ENCODE measurements around the gene GPR17. TPM values are rescaled to one million over a fixed set of nuclear protein-coding genes. Genes with fewer than 3 reads are reported as not detected.

GPR17 gene
- total and polyA plus RNA-seq, 4 donors, result 0.03 to 0.14 (median 0.07) TPM; not detected in 1

DNA sequence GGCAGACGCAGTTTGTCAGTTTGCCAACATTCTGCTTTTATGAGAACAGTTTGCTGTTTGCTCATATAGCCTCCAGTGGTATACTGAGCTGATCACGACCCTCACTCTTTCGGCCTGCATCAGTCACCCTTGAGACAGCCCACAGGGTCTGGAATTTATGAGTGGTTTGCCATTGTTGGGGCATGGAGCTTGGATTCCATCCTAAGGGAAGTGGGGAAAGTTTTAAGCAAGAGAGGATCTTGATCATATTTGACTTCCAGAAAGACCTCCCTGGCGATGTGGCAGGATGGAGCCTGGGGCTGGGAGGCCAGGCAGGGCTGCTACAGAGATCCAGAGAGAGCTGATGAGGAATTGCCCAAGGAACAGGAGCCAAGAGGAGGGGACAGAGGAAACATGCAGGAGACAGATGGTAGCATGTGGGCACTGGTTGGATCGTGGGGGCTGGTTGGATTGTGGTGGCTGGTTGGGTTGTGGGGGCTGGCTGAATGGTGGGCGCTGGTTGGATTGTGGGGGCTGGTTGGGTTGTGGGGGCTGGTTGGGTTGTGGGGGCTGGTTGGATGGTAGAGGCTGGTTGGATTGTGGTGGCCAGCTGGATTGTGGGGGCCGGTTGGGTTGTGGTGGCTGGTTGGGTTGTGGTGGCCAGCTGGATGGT, 27.3 kb upstream of the GPR17 start:
- WGBS, result 84% methylated on average over 7 of the region's 7 CpGs
- DNase-seq (ENCODE audit: low spot score), result no peak

GRCh38 chr2:127619203-127619590, 26.8 kb upstream of the GPR17 start:
- Histone ChIP-seq H3K36me3 (ENCODE audit: control insufficient read depth in 4 of 4, insufficient read depth in 3 of 4, low read depth in 1 of 4, low read length in 3 of 4) (no peaks in the 10 kb centered on the region), H3K4me3 (ENCODE audit: low read depth in 1 of 3, low read length in 3 of 3) (no peak overlapping the region), H3K4me1 (ENCODE audit: control insufficient read depth in 4 of 4, insufficient read depth in 4 of 4, low read length in 3 of 4) (no peaks in the 10 kb centered on the region), H3K27ac (ENCODE audit: low read depth in 1 of 2, low read length in 2 of 2) (no peak overlapping the region), H3K9ac (ENCODE audit: low read depth in 1 of 2, low read length in 2 of 2) (no peak overlapping the region), H3K9me3 (ENCODE audit: control insufficient read depth in 4 of 4, low read length in 3 of 4) (no peaks in the 10 kb centered on the region), H3K27me3 (ENCODE audit: control insufficient read depth in 4 of 4, insufficient read depth in 4 of 4, low read length in 3 of 4) (no peaks in the 10 kb centered on the region)
- no peak for DNase-seq (ENCODE audit: low spot score)
- 96% methylated on average over 6 of the region's 6 CpGs for WGBS
- no peak for TF ChIP-seq NR2F2 (IDR thresholded peaks at IDR 0.05)
- TF ChIP-seq, protein P1, sequence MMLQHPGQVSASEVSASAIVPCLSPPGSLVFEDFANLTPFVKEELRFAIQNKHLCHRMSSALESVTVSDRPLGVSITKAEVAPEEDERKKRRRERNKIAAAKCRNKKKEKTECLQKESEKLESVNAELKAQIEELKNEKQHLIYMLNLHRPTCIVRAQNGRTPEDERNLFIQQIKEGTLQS (IDR thresholded peaks at IDR 0.05), result no peak
- TF ChIP-seq REST (IDR thresholded peaks at IDR 0.05), result no peak
- no peak for TF ChIP-seq FOXA2 (IDR thresholded peaks at IDR 0.05)
- TF ChIP-seq EGR1 (IDR thresholded peaks at IDR 0.05; ENCODE audit: low read depth in 2 of 2), result no peak
- TF ChIP-seq TAF1 (conservative IDR thresholded peaks at IDR 0.05), result no peak
- no peak for TF ChIP-seq SP1 (IDR thresholded peaks at IDR 0.05)
- no peak for TF ChIP-seq FOXA1 (IDR thresholded peaks at IDR 0.05)
- no peak for TF ChIP-seq GABPA (IDR thresholded peaks at IDR 0.05 in 1 of 2, conservative IDR thresholded peaks at IDR 0.05 in 1 of 2)
- TF ChIP-seq CTCF (IDR thresholded peaks at IDR 0.05; ENCODE audit: low read depth, low read length, missing input control), result no peak
- no peak for TF ChIP-seq RXRA (IDR thresholded peaks at IDR 0.05)
- TF ChIP-seq, protein P2, sequence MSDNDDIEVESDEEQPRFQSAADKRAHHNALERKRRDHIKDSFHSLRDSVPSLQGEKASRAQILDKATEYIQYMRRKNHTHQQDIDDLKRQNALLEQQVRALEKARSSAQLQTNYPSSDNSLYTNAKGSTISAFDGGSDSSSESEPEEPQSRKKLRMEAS (IDR thresholded peaks at IDR 0.05), result no peak
- TF ChIP-seq YY1 (IDR thresholded peaks at IDR 0.05), result no peak
- no peak for TF ChIP-seq JUND (IDR thresholded peaks at IDR 0.05)
- TF ChIP-seq HNF4G (IDR thresholded peaks at IDR 0.05), result no peak

More for the DNA sequence above, 27.3 kb upstream of the GPR17 start:
- Histone ChIP-seq H3K27me3 (ENCODE audit: control insufficient read depth in 4 of 4, insufficient read depth in 4 of 4, low read length in 3 of 4) (no peaks in the 10 kb centered on the region), H3K4me3 (ENCODE audit: low read depth in 1 of 3, low read length in 3 of 3) (no peak overlapping the region), H3K36me3 (ENCODE audit: control insufficient read depth in 4 of 4, insufficient read depth in 3 of 4, low read depth in 1 of 4, low read length in 3 of 4) (no peaks in the 10 kb centered on the region), H3K27ac (ENCODE audit: low read depth in 1 of 2, low read length in 2 of 2) (no peak overlapping the region), H3K4me1 (ENCODE audit: control insufficient read depth in 4 of 4, insufficient read depth in 4 of 4, low read length in 3 of 4) (no peaks in the 10 kb centered on the region), H3K9ac (ENCODE audit: low read depth in 1 of 2, low read length in 2 of 2) (no peak overlapping the region), H3K9me3 (ENCODE audit: control insufficient read depth in 4 of 4, low read length in 3 of 4) (peaks cover 0 to 1% (median under 1%) of the 10 kb centered on the region in 4 donors)
- TF ChIP-seq, protein P3, sequence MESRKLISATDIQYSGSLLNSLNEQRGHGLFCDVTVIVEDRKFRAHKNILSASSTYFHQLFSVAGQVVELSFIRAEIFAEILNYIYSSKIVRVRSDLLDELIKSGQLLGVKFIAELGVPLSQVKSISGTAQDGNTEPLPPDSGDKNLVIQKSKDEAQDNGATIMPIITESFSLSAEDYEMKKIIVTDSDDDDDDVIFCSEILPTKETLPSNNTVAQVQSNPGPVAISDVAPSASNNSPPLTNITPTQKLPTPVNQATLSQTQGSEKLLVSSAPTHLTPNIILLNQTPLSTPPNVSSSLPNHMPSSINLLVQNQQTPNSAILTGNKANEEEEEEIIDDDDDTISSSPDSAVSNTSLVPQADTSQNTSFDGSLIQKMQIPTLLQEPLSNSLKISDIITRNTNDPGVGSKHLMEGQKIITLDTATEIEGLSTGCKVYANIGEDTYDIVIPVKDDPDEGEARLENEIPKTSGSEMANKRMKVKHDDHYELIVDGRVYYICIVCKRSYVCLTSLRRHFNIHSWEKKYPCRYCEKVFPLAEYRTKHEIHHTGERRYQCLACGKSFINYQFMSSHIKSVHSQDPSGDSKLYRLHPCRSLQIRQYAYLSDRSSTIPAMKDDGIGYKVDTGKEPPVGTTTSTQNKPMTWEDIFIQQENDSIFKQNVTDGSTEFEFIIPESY (IDR thresholded peaks at IDR 0.05), result no peak
- TF ChIP-seq, protein P2 (IDR thresholded peaks at IDR 0.05), result no peak
- TF ChIP-seq RXRA (IDR thresholded peaks at IDR 0.05) (no peak), FOXA2 (IDR thresholded peaks at IDR 0.05) (no peak), JUND (IDR thresholded peaks at IDR 0.05) (no peak), CTCF (IDR thresholded peaks at IDR 0.05; ENCODE audit: low read depth, low read length, missing input control) (no peak), EGR1 (IDR thresholded peaks at IDR 0.05; ENCODE audit: low read depth in 2 of 2) (no peak), SP1 (IDR thresholded peaks at IDR 0.05) (no peak)

Measured in liver (tissue), 9 donors.